A549 (cell line): ENCODE data around the gene PEX3. TPM values are rescaled to one million over a fixed set of nuclear protein-coding genes. Genes with fewer than 3 reads are reported as not detected.

Experiments
- ATAC-seq, 2 experiments: fragments of 200-7000 bp in 1 of 2; fragments of >200 bp in 1 of 2; cut with Nextera tagmentation in 1 of 2; cut with Tn5 transposase in 1 of 2; 3 replicates each; pipeline versions ENCODE4 v1.8.0 to v1.9.1; 2018 to 2020; ENCODE audit warnings: mild to moderate bottlenecking in 1 of 2, moderate library complexity in 1 of 2
- CTCF ChIA-PET: fragments of 300-600 bp; sonication (Branson Sonifier 250); formaldehyde crosslinking; extraction: SDS; loops from one replicate; lab custom pipeline; 2021; ENCODE audit warnings: antibody characterized with exemption, inconsistent platforms; lab: Yijun Ruan, JAX
- POLR2A ChIA-PET: fragments of 350-600 bp; formaldehyde crosslinking; extraction: SDS; loops from one replicate; lab custom pipeline; 2021; ENCODE audit warnings: antibody characterized with exemption, inconsistent platforms; lab: Yijun Ruan, JAX
- DNase-seq, 2 experiments: peaks; one replicate each; pipeline versions ENCODE4 v3.0.0 to v3.0.0-alpha.2; 2011 to 2016; ENCODE audit warnings: low read depth in 1 of 2, low spot score in 1 of 2
- FAIRE-seq: peaks from 2 replicates; lab custom pipeline; 2011; peaks lifted over from hg19 to GRCh38; lab: Jason Lieb, UNC
- H3K27ac ChIP-seq, 2 experiments: fragments of >200 bp; sonication (Bioruptor Twin); formaldehyde crosslinking; 3 replicates each; pipeline ENCODE4 v1.5.1; 2016 to 2017
- H3K4me1 ChIP-seq: fragments of >200 bp; sonication (Bioruptor Twin); formaldehyde crosslinking; 3 replicates; pipeline ENCODE4 v1.6.1; 2016
- H3K4me2 ChIP-seq: fragments of >200 bp; sonication (Bioruptor Twin); formaldehyde crosslinking; 3 replicates; pipeline ENCODE4 v1.6.1; 2016
- H3K4me3 ChIP-seq: fragments of >200 bp; sonication (Bioruptor Twin); formaldehyde crosslinking; 3 replicates; pipeline ENCODE4 v1.5.1; 2016
- H3K9me3 ChIP-seq: fragments of >200 bp; sonication (Bioruptor Twin); formaldehyde crosslinking; 3 replicates; pipeline ENCODE4 v1.6.1; 2016
- ATOH8 ChIP-seq: fragments of 250-450 bp; sonication (Bioruptor Pico); IDR thresholded peaks from 2 replicates; pipeline ENCODE4 v1.5.0; 2020; ENCODE audit warnings: low read depth, mild to moderate bottlenecking, moderate library complexity
- BHLHE40 ChIP-seq: IDR thresholded peaks from 2 replicates; pipeline ENCODE4 v1.6.1; 2012; ENCODE audit warnings: low read depth, low read length, inconsistent platforms
- CEBPB ChIP-seq, 2 experiments: fragments of >200 bp in 1 of 2; sonication (Bioruptor Twin) in 1 of 2; formaldehyde crosslinking in 1 of 2; IDR thresholded peaks; 2 replicates each; pipeline ENCODE4 v1.6.1; 2012 to 2016
- CTCF ChIP-seq: fragments of >200 bp; sonication (Bioruptor Twin); formaldehyde crosslinking; IDR thresholded peaks from 3 replicates; pipeline ENCODE4 v1.5.1; 2016
- FOXS1 ChIP-seq: fragments of 250-450 bp; sonication (Bioruptor Pico); IDR thresholded peaks from 2 replicates; pipeline ENCODE4 v1.5.0; 2020; ENCODE audit warnings: mild to moderate bottlenecking, moderate library complexity
- HDAC2 ChIP-seq: fragments of 200-600 bp; sonication (generic); IDR thresholded peaks from 2 replicates; pipeline ENCODE4 v1.6.1; 2016
- HMGXB4 ChIP-seq: fragments of 250-450 bp; sonication (Bioruptor Pico); IDR thresholded peaks from 2 replicates; pipeline ENCODE4 v1.5.0; 2021; ENCODE audit warnings: mild to moderate bottlenecking, moderate library complexity, borderline replicate concordance
- HOXA7 ChIP-seq: fragments of 250-450 bp; sonication (Bioruptor Pico); IDR thresholded peaks from 2 replicates; pipeline ENCODE4 v1.5.0; 2020; ENCODE audit warnings: mild to moderate bottlenecking, moderate library complexity
- HOXB13 ChIP-seq: fragments of 250-450 bp; sonication (Bioruptor Pico); IDR thresholded peaks from 2 replicates; pipeline ENCODE4 v1.5.0; 2020; ENCODE audit warnings: low read depth, mild to moderate bottlenecking, moderate library complexity
- KDM1A ChIP-seq: fragments of 200-600 bp; sonication (generic); IDR thresholded peaks from 2 replicates; pipeline ENCODE4 v1.6.1; 2016; ENCODE audit warnings: low read depth, mild to moderate bottlenecking
- MAFK ChIP-seq: fragments of 450-650 bp; IDR thresholded peaks from 2 replicates; pipeline ENCODE4 v1.6.1; 2014; ENCODE audit not compliant: partially characterized antibody
- MYC ChIP-seq: IDR thresholded peaks from 2 replicates; pipeline ENCODE4 v1.6.1; 2012; ENCODE audit warnings: mild to moderate bottlenecking, inconsistent platforms, low read length, improper control_type of control experiment, borderline replicate concordance
- PHF8 ChIP-seq: fragments of 200-600 bp; sonication (generic); IDR thresholded peaks from 2 replicates; pipeline ENCODE4 v1.6.1; 2016; ENCODE audit warnings: low read depth, mild to moderate bottlenecking, antibody characterized with exemption, moderate library complexity, borderline replicate concordance
- RAD21 ChIP-seq, 2 experiments: fragments of >200 bp in 1 of 2; sonication (Bioruptor Twin) in 1 of 2; formaldehyde crosslinking in 1 of 2; IDR thresholded peaks in 1 of 2; conservative IDR thresholded peaks in 1 of 2; 2 replicates in 1 of 2; 3 replicates in 1 of 2; pipeline ENCODE4 v1.6.1; 2012 to 2018; ENCODE audit warnings: inconsistent platforms in 1 of 2
- REST ChIP-seq: fragments of 200-600 bp; sonication (generic); IDR thresholded peaks from 2 replicates; pipeline ENCODE4 v1.6.1; 2016; ENCODE audit warnings: antibody characterized with exemption, mild to moderate bottlenecking, moderate library complexity
- RNF2 ChIP-seq: fragments of 200-600 bp; sonication (generic); IDR thresholded peaks from 2 replicates; pipeline ENCODE4 v1.6.1; 2016; ENCODE audit warnings: low read depth, mild to moderate bottlenecking, antibody characterized with exemption, moderate library complexity, borderline replicate concordance
- ZSCAN20 ChIP-seq: fragments of 250-450 bp; sonication (Bioruptor Pico); IDR thresholded peaks from 2 replicates; pipeline ENCODE4 v1.8.0; 2022; ENCODE audit warnings: mild to moderate bottlenecking, moderate library complexity
- WGBS: methylation state at CpG from one replicate; pipeline ENCODE4 v1.1.6; 2017; ENCODE audit errors: missing lambda C conversion rate; 5-methylcytosine and 5-hydroxymethylcytosine counted together
- polyA plus RNA-seq, 4 experiments: library from polyadenylated mRNA; depleted of rRNA in 3 of 4; stranded (reverse); fragments of >200 nt; fragmentation: RNase III in 1 of 4; extraction: RNeasy Plus Mini Kit Qiagen cat#74134 plus additional on column Dnase treatment in 1 of 4; gene quantifications; 2 replicates in 3 of 4; 3 replicates in 1 of 4; pipeline ENCODE4 v1.2.3, GENCODE V29; 2011 to 2017

The PEX3 gene
- polyA plus RNA-seq, 2 of the 4 experiments (the other 2 are of a cell fraction): 15.1 to 25.9 TPM

GRCh38 chr6:143528164-143528811 lies 77.7 kb downstream of the PEX3 start:
- Histone ChIP-seq H3K27ac (no peak overlapping the region), H3K4me3 (no peak overlapping the region), H3K4me2 (no peak overlapping the region), H3K4me1 (no peaks in the 10 kb centered on the region), H3K9me3 (no peaks in the 10 kb centered on the region)
- ATAC-seq: no peak
- no peak for DNase-seq
- FAIRE-seq: no peak
- CTCF ChIA-PET: interaction anchor here (0.6 kb wide), 1 partner anchor 14 kb away, joined by 3 read pairs; no protein-coding TSS in a partner anchor
- TF ChIP-seq FOXS1 (CRISPR knock-in tag): no peak
- TF ChIP-seq MYC: no peak
- no peak for TF ChIP-seq RNF2
- no peak for TF ChIP-seq HOXA7 (CRISPR knock-in tag)
- TF ChIP-seq BHLHE40: no peak
- no peak for TF ChIP-seq PHF8
- no peak for TF ChIP-seq HOXB13
- TF ChIP-seq ATOH8 (CRISPR knock-in tag): no peak
- TF ChIP-seq CEBPB (IDR thresholded peaks at IDR 0.05): no peak
- no peak for TF ChIP-seq HMGXB4
- TF ChIP-seq HDAC2: no peak
- POLR2A ChIA-PET: no interaction called here
- 79% methylated on average over 7 of the region's 7 CpGs for WGBS

DNA sequence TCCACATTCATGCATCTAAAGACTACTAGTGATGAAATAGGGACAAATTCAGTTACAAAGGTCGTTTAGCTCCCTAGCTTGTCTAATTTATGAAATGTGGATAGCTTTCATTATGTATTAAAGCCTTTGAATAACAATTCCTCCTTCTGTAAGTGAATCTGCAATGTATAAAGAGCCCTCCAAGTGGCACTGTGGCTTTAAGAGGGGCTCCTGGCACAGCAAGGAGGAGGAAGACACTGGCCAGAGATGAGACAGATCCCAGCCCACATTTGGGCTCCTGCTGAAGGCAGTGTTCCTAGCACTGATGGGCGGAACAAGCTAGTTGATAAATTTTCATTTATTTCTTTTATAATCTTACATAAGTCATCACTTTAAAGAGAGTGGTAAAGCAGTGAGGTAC lies 78.5 kb downstream of the PEX3 start:
- ATAC-seq (peak; percentile 74 to 87; a peak in 4 of 6 replicates), FAIRE-seq (no peak), DNase-seq (peak in 1 of 2 experiments; percentile 28)
- Histone ChIP-seq H3K27ac (no peak overlapping the region), H3K4me2 (no peak overlapping the region), H3K4me1 (no peaks in the 10 kb centered on the region), H3K9me3 (no peaks in the 10 kb centered on the region), H3K4me3 (no peak overlapping the region)
- CTCF ChIA-PET: interaction anchor here (0.6 to 0.7 kb wide), 2 partner anchors 13 to 16 kb away, joined by 3 to 4 read pairs; no protein-coding TSS in a partner anchor
- POLR2A ChIA-PET: no interaction called here
- TF ChIP-seq CTCF (no peak), REST (no peak), MAFK (no peak), RAD21 (conservative IDR thresholded peaks at IDR 0.05 in 1 of 2, IDR thresholded peaks at IDR 0.05 in 1 of 2) (peak in 1 of 2 experiments; percentile 22; a peak in 1 of 5 replicates), ZSCAN20 (CRISPR knock-in tag) (no peak), KDM1A (no peak)
- 42% methylated on average over 2 of the region's 2 CpGs for WGBS
